NCI-H1436 treated with DMSO at 0.1 percent for 48 hours (cell line): ENCODE results near the gene SLCO2B1.

ENCODE experiments used
- DNase-seq: peaks from one replicate; lab custom pipeline; 2025; lab: John Stamatoyannopoulos, UW

Gene SLCO2B1

GRCh38 chr11:75145196-75145971 is 5.5 kb upstream of the SLCO2B1 start:
- no peak for DNase-seq

GRCh38 chr11:75145972-75146519 is 4.9 kb upstream of the SLCO2B1 start:
- no peak for DNase-seq

DNA sequence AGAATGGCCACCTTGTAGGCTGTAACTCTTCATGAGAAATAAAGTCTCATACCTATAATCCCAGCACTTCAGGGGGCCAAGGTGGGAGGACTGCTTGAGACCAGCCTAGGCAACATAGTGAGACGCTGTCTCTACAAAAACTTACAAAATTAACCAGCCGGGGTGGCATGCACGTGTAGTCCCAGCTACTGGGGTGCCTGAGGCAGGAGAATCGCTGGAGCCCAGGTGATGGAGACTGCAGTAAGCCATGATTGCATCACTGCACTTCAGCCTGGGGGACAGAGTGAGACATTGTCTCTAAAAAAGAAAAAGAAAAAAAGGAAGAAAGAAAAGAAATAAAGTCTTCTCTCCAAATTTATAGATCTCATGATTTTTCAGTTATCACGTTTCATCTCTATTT is 4.2 kb upstream of the SLCO2B1 start:
- no peak for DNase-seq

GRCh38 chr11:75147191-75147874 is 3.6 kb upstream of the SLCO2B1 start:
- no peak for DNase-seq

DNA sequence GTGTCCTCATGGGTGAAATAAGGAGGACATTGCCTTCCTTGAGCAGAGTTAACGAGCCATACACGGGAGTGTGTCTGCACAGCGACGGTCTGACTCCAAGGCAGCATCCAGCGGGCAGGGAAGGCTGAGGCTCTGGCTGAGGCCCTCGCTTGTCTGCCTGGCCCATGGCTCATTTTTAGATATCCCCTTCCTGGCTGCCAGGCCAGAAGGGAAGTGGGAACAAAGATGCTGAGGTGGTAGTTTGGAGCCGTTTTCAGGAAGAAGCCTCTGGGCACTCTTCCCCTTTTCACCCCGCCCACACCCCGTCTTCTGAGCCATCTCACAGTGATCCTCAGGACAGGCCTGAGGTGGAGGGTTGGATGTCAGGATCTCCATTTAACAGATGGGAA is 3.0 kb upstream of the SLCO2B1 start:
- no peak for DNase-seq

- DNase-seq: no peak
These were observed 2.4 kb upstream of the SLCO2B1 start for GRCh38 chr11:75148436-75148983.

- no peak for DNase-seq
These were observed 991 bp upstream of the SLCO2B1 start for GRCh38 chr11:75149766-75150465.

DNA sequence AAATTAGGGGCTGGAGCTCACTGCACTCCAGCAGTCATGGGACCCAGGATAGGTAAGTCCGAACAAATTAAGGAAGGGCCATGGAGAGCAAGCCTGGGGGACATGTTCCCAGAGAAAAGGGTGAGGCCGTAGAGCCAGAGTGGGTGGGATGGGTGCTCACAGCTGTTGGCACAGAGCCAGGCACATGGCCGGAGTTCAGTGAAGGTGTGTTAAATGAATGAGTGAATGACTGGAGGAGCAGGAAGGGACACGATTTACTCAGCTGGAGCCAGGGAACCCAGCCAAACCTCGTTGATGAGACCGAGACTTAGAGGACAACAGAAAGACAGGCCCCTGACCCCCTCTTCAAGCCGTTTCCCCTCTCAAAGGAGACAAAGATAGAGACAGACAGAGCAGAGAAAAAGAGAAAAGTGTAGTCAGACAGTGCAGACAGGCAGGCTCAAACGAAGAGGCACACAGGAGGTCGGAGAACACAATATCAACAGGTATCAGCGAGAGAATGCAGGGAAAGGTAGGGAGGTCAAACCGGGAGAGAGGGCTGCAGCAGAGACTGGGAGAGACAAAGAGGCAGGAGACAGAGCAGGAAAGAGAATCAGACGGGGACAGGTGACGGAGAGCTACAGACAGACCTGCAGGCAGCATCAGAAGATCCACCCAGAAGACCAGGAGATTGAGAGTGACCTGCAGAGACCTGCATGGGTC is 590 bp downstream of the SLCO2B1 start:
- no peak for DNase-seq

DNA sequence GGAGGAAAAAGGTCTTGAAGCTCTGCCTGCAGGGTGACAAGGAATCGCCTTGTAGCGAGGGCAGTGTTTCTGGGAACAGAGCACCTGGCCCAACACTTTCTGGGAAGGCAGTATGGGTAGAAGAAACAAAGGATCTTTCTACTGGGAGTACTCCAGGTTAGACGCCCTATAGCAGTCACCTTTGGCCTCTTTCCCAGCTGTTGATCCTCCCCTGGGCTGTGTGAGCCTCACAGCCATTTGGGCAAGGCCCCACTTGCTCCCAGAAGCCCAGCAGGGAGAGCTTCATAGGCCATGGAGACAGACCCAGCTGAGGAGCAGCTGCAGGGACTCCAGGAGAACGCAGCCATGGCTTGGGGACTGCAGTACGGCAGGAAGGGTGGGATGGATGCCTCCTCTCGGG is 1.2 kb downstream of the SLCO2B1 start:
- DNase-seq: no peak

GRCh38 chr11:75152651-75153427 is 1.9 kb downstream of the SLCO2B1 start:
- no peak for DNase-seq

DNA sequence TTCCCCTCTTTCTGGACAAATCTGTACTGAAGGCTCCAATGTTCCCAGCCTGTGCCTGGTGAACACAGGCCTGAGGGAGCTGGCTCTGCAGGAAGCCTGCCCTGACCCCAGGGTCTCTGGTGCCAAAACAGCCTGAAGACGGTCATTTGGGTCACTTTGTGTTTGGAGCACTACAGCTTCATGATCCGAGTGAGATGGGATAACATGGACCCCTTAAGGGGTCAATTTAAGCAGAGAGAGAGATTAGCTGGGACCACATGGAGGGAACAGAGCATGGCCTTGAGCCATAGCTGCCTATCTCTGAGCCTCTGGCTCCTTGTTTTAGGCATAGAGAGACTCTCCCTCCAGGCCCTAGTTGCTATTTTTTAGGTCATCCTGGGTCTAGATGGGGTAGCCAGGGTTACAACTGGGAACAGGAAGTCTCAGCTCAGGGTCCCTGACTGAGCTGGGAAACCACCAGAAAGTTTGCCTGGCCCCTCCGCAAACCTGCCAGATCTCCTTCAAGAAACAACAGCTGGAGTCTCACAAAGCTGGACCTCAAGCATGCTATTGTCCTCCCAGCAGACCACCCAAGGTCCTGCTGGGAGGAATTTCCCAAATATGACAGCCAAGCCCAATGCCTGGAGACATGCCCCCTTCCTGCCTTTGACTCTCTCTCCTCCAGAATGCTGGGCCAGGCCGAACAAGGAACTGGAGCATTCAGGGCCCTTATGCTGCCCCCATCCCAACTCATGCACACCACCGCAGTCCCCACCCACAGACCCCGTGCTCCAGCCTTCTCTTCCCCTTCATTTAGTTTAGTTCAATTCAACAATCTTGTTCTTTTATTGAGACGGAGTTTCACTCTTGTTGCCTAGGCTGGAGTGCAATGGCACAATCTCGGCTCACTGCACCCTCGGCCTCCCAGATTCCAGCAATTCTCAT is 4.0 kb downstream of the SLCO2B1 start:
- no peak for DNase-seq

DNA sequence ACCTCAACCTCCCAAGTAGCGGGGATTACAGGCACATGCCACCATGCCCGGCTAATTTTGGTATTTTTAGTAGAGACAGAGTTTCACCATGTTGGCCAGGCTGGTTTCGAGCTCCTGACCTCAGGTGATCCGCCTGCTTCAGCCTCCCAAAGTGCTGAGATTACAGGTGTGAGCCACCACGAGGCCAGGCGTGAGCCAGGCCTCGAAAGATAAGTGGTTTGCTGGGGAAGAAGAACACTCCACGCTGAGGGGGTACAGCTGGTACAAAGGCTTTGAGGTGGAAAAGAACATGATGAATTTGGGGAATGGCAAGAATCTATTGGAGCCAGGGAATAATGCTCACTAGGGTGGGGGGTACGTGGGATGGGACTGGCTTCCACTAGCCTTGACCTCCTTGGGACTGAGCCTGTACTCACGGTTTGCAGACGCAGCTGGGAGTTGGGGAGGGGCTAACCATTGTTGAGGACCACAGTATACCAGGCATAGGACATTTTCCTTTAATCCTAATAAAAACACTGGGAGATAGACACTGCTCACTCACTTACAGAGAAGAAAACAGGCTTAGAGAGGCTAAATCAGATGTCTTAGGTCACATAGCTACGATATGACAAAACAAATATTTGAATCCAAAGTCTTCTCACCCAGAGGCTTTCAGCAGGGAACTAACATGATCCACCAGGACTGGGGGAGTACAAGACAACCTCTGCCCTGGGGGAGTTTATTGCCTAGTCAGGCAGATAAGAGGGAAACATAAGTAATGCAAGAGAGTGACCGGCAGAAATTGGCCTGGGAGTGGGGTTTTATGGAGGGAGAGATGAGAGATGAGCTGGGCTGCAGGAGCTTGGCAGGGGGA is 4.9 kb downstream of the SLCO2B1 start:
- no peak for DNase-seq

GRCh38 chr11:75158241-75158640 is 7.3 kb downstream of the SLCO2B1 start:
- DNase-seq: no peak

DNA sequence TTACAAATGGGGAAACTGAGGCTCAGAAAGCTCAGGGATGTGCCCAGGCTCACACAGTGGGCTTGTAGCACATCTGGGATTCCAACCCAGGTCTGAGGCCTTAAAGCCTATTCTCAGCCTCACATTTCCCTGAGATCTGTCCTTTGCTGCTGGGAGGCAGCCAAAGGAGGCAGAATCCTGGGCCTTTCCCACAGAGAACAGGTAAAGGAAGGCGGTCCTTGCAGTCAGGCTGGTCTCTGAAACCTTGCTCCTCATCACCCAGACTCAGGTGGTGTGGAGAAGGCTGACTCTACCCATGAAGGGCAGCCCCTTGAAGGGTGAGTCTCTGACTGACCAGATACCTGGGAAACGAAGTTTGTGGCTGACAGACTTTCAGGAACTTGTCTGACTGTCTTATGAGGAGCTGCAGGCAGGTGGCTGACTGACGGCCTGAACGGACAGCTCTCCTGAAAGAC is 7.8 kb downstream of the SLCO2B1 start:
- no peak for DNase-seq

DNA sequence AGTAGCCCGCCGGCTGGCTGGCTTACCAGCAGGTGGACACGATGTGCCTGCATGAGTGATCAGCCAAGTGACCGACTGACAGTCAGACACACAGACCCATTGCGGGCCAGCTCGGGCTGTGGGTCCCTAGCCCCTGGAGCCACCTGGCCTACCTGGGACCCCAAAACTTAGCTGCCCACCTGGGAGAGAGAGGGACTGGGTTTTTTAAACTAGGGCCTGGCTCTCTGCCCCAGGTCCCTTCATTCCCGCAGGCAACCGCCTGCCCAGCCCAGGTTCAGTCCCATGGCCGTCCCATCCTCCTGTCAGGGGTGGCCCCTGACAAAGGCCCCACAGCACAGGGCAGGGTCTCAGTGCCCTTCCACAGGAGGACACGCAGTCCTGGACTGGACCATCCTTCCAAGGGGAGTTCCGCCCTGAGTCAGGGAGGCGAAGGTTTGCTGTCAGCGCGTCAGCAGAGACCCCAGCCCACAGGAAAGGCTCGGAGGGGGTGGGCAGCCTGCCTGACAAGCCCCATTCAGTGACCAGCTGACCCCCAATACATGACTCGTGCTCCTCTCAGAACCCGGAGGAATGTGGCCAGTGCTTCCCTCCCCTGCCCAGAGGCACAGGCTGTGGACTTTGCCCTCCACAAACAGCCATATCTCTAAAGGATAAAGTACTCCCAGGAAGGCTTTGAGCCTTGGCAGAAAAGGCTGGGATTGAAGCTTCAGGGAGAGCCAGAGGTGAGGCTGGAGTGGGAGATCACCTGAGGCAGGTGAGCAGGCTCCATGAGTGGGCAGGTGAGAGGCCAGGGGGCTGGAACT is 8.4 kb downstream of the SLCO2B1 start:
- no peak for DNase-seq

DNA sequence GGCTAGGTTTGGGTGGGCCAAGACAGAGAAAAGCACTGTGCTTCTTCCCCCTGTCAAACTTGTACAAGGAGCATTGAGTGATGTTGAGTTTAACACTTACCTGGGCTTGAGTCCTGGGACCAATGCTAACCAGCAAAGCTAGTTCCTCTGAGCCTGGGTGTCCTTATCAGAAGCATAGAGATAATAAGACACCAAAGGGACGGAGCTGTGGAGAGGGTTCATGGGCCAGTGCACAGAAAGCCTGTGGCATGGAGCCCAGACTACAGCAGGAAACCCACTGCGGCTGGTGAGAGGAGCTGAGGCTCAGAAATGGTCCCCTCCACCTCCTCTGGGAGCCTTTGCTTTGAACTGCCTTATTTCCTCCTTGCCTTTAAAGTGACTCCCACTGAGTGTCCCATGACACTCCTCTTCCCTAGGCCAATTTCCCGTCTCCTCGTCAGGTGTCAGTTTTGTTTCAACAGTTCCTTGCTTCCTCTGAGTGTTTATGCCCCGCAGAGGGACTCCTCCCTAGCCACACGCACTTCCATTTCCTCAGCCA is 9.4 kb downstream of the SLCO2B1 start:
- no peak for DNase-seq

DNA sequence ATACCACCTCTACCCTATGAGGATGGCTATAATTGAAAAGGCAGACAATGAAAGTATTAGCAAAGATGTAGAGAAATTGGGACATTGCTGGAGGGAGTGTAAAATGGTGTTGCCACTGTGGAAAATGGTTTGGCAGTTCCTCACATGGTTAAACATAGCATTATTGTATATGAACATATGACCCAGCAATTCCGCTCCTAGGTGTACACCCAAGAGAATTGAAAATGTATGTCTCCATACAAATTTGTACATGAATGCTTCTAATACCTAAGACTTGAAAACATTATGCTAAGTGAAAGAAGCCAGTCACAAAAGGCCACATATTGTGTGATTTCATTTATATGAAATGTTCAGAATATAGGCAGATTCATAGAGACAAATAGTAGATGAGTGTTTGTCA is 10.0 kb downstream of the SLCO2B1 start:
- DNase-seq: no peak
